Measurements from ENCODE around the gene CBY1.

CBY1 gene

GRCh38 chr22:38652859-38653258 lies 3.6 kb upstream of the CBY1 start:
- no peak for DNase-seq

- no peak for DNase-seq
Measured at GRCh38 chr22:38653741-38654140, 2.7 kb upstream of the CBY1 start.

- no peak for DNase-seq
Measured at GRCh38 chr22:38655519-38656255, 751 bp upstream of the CBY1 start.

GRCh38 chr22:38657045-38657909 lies 839 bp downstream of the CBY1 start:
- peak; percentile 15 for DNase-seq

- DNase-seq, result no peak
Measured at GRCh38 chr22:38674888-38675287, 18.4 kb downstream of the CBY1 start.

DNA sequence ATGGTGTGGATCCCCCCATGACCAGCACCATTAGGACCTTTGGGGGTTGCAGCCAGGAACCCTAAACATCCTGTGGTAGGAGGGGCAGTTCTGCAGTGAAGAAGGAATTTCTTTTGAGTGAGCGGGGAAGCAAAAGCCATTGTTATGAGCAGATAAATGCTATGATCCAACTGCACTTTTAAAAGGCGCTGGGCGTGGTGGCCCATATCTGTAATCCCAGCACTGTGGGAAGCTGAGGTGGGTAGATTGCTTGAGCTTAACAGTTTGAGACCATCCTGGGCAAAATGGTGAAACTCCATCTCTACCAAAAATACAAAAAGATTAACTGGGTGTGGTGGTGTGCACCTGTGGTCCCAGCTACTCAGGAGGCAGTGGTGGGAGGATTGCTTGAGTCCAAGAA lies 19.4 kb downstream of the CBY1 start:
- DNase-seq, result no peak

- DNase-seq, result peak; percentile 87
Measured at GRCh38 chr22:38681582-38682335, 25.3 kb downstream of the CBY1 start, which contains the start of gene TOMM22. Gene TOMM22, plus strand, starts transcription at chr22:38681957. Its CDS starts 22 bp downstream, at chr22:38681979.

DNA sequence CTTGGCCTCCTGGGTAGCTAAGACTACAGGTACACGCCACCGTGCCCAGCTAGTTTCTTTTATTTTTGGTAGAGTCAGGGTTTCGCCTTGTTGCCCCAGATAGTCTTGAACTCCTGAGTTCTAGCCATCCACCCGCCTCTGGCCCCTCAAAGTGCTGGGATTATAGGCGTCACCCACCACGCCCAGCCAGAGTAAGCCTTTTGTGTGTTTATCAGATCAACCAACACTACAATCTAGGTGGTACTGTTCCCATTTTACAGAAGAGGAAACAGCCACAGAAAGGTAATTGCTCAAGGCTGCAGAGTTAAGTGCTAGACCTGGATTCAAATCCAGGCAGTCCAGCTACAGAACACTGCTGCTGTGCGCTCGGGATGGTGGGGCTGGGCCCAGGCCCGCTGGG lies 28.5 kb downstream of the CBY1 start:
- DNase-seq, result no peak

- no peak for DNase-seq
Measured at GRCh38 chr22:38685761-38686160, 29.3 kb downstream of the CBY1 start.

- no peak for DNase-seq
Measured at GRCh38 chr22:38689651-38690050, 33.2 kb downstream of the CBY1 start.

- no peak for DNase-seq
Measured at GRCh38 chr22:38694049-38694448, 37.6 kb downstream of the CBY1 start.

DNA sequence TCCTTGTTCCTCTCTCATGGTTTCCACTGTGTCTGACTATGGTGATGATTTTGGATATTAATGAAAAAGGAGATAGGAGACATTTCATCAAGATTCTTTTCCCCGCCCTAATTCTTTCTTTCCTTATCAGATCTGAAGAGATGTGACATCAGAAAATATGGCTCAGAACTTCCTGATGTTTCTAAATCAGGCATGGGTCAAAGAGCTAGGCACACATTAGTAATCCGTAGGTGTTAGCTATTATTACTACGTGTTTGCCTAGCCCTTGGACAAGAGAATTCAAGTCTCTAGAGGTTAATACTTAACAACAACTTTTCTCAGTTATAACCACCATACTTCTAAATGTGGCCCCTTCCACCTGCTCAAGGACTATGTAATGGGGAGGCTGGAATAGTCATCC lies 38.5 kb downstream of the CBY1 start:
- DNase-seq, result no peak

GRCh38 chr22:38696606-38697424 lies 40.4 kb downstream of the CBY1 start:
- DNase-seq, result peak; percentile 42

DNA sequence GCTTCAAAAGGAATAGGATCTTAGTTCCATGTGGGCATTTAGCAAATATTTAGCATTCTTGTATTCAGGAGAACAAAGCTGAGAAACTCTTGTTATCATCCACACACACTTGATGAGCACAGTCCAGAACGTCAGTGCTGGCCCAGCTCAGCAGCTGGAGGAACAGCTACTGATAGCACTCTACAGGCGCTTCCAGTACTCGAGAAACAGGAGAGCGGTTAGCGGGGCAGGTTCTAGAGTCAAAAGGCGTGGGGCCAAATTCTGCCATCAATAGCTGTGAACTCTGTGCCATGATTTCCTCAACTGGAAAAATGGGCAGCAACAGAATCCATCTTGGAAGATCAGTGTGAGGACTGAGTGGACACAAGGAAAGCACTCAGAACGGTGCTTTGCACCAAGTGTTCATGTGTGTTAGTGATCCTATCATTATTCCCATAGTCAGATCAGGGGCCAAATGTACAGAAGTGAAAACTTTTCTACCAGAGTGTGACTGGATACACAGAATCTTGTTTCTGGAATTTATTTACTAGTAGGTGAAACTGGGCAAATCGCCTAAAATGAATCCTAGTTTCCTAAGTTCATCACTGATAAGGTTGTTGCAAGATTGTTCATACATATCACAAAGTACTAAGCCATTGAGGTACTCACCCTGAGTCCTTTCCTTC lies 41.1 kb downstream of the CBY1 start:
- DNase-seq, result no peak

DNA sequence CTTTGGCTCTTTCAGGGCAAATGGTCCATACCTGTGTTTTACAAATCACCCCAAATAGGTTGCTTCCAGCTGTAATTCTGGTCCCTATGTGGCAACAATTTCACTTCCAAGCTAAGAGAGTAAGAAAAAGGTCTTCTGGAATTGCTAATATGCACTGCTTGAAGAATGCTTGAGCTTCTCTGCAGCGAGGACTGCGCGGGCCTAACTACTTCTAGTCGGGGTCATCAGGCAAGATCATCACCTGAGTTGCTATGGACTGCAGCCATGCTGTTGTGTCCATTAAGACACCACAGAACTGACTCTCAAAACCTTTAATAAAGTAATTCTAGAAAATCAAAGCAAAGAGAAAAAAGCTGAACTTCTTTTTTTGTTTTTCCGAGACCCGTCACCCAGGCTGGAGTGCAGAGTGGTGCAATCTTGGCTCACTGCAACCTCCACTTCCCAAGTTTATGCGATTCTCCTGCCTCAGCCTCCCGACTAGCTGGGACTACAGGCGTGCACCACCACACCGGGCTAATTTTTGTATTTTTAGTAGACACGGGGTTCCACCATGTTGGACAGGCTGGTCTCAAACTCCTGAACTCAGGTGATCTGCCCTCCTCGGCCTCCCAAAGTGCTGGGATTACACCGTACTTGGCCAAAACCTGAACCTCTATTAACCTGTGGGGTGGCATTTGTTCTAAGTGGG lies 42.1 kb downstream of the CBY1 start:
- DNase-seq, result no peak

GRCh38 chr22:38699143-38699542 lies 42.7 kb downstream of the CBY1 start:
- no peak for DNase-seq

- DNase-seq, result no peak
Measured at GRCh38 chr22:38699784-38700183, 43.3 kb downstream of the CBY1 start.

- DNase-seq, result no peak
Measured at GRCh38 chr22:38700270-38700788, 43.9 kb downstream of the CBY1 start.

DNA sequence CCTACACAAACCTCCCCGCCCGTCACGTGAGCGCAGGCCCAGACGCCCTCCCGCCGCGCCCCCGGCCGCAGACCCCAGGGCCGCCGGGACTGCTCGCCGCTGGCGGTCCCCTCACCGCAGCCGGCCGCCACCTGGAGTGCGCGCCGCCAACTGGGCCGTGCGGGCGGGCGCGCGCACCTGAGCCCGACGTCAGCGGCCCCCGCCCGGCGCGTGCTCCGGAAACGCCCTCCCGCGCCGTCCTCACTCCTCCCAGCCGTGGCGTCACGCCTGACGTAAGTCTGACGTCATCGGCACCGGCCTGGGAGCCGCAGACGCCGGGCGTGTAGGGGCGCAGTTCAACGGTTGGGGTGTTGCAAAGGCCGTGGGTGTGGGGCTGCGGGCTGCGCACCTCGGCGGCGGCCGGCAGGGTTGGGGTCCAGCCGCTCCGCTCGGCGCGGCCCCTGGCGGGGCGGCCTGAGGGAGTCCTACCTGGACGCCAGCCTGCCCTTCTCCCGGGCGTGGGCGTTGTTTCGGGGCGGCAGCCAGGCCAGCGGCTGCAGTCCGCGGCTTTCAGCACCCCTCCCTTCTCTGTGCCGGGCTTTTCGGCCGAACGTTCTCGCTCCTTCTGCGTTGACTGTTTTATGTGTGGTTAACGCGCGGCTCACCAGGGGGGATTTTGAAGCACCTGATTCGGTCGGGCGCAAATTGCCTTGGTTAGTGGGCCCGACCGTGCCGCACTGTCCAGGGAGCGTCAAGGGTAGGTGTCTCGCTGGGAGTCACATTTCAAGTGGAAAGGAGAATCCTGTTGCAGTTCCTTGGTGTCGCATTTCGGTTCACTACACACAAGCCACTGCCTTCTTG lies 44.6 kb downstream of the CBY1 start, which contains the start of gene JOSD1:
Gene JOSD1, minus strand, starts transcription at position 155 of the 840 bp plus-strand sequence. CDS start 956 bp downstream, outside the sequence.
- peak; percentile 95 for DNase-seq
